ENCODE measurements around the gene OLA1. TPM values are rescaled to one million over a fixed set of nuclear protein-coding genes. Genes with fewer than 3 reads are reported as not detected.
"Not testable (repeated sequence)": the region's sequence is repeated elsewhere in the genome, so short reads cannot be mapped to it uniquely, and the experiment has no call there.

Gene OLA1
- total RNA-seq, 2 donors from 2014 or later: 43.8 to 56.7 TPM

DNA sequence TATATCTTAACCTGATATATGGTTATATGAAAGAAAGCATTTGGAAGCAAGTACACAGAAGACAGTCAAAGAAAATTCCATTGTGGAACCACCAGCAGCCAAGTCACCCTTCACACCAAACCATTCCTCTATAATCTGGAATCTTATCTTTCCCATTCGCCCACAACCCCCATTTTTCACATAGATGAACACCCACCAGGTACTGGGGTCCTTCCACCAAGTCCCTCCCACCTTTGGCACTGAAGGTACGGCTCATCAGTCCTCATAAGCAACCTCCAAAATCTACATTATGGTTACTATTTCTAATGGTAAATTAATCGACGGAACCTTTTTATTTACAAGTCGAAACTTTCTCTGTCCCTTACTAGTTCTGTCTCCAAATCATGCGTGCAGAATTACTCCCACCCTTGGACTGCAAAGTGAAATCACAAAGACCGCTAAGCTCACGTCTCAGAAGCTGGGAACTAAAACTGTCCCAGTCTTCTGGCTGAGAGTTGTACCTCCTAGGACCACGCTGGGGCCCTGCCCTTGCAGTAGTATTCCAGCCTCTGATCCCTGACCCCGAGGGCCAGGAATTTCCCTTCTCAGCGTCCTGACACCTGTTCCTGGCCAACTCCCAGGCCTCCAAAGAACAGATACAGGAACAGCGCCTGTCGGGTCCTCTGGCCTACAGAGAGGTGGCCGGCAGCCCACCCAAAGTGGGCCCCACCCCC, 702 bp downstream of the OLA1 start:
- Histone ChIP-seq H3K4me3 (peak overlapping the region; percentile 77 to 84), H3K4me1 (peaks cover 0 to 14% of the 10 kb centered on the region in 2 donors), H3K9me3 (no peaks in the 10 kb centered on the region), H3K27me3 (no peaks in the 10 kb centered on the region), H3K36me3 (peaks cover 6% of the 10 kb centered on the region), H3K27ac (peak overlapping the region; percentile 84 to 88)
- no peak for DNase-seq (ENCODE audit: low spot score)
- TF ChIP-seq, protein P1, sequence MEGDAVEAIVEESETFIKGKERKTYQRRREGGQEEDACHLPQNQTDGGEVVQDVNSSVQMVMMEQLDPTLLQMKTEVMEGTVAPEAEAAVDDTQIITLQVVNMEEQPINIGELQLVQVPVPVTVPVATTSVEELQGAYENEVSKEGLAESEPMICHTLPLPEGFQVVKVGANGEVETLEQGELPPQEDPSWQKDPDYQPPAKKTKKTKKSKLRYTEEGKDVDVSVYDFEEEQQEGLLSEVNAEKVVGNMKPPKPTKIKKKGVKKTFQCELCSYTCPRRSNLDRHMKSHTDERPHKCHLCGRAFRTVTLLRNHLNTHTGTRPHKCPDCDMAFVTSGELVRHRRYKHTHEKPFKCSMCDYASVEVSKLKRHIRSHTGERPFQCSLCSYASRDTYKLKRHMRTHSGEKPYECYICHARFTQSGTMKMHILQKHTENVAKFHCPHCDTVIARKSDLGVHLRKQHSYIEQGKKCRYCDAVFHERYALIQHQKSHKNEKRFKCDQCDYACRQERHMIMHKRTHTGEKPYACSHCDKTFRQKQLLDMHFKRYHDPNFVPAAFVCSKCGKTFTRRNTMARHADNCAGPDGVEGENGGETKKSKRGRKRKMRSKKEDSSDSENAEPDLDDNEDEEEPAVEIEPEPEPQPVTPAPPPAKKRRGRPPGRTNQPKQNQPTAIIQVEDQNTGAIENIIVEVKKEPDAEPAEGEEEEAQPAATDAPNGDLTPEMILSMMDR (IDR thresholded peaks at IDR 0.05): no peak

DNA sequence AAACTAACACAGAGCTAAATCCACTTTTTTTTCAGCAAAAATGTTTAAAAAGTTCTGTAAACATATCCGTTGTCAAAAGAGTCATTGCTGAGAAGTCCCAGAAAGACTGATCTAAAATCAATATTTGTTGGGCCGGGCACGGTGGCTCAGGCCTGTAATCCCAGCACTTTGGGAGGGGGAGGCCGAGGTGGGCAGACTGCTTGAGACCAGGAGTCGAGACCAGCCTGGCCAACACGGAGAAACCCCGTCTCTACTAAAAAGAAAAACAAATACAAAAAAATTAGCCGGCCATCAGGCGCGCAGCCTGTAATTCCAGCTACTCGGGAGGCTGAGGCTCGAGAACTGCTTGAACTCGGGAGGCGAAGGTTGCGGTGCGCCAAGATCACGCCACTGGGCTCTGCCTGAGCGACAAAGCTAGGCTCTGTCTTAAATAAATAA, 1.4 kb downstream of the OLA1 start:
- Histone ChIP-seq H3K4me1 (peaks cover 0 to 14% of the 10 kb centered on the region in 2 donors), H3K27ac (no peak overlapping the region), H3K27me3 (no peaks in the 10 kb centered on the region), H3K36me3 (peaks cover 6% of the 10 kb centered on the region), H3K9me3 (no peaks in the 10 kb centered on the region), H3K4me3 (no peak overlapping the region)
- TF ChIP-seq, protein P1 (IDR thresholded peaks at IDR 0.05): no peak
- no peak for DNase-seq (ENCODE audit: low spot score)

DNA sequence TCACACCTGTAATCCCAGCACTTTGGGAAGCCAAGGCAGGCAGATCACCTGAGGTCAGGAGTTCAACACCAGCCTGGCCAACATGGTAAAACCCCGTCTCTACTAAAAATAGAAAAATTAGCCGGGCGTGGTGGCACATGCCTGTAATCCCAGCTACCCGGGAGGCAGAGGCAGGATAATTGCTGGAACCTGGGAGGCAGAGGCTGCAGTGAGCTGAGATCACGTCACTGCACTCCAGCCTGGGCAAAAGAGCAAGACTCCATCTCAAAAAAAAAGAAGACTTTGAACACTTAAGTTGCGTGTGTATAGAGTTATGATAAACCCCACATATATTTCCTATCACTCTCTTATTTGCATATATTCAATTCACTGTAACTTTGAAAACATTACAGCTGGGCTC, 2.7 kb downstream of the OLA1 start:
- DNase-seq (ENCODE audit: low spot score); H3K36me3 ChIP-seq; H3K27me3 ChIP-seq; H3K9me3 ChIP-seq; H3K4me3 ChIP-seq; H3K27ac ChIP-seq: not testable (repeated sequence)
- H3K4me1 ChIP-seq: peaks cover 0 to 14% of the 10 kb centered on the region in 2 donors

DNA sequence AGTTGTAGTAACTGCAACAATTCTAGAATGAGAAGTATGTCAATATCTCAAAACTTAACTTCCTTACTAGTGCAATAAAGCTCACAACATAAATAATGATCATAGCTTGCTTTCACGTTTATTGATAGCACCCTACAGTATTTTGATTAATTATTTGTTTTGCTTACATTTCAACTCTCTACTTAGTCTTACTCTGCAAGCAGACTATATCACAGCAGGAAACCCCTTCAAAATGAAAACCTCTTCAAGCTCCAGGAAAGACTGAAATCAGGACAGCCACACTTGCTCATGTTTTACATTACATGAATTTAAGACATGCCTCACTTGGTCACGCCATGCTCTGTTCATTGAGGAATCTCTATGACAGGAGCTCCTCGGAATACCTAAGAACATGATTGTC, 3.3 kb downstream of the OLA1 start:
- DNase-seq (ENCODE audit: low spot score): no peak
- TF ChIP-seq, protein P1 (IDR thresholded peaks at IDR 0.05): no peak

DNA sequence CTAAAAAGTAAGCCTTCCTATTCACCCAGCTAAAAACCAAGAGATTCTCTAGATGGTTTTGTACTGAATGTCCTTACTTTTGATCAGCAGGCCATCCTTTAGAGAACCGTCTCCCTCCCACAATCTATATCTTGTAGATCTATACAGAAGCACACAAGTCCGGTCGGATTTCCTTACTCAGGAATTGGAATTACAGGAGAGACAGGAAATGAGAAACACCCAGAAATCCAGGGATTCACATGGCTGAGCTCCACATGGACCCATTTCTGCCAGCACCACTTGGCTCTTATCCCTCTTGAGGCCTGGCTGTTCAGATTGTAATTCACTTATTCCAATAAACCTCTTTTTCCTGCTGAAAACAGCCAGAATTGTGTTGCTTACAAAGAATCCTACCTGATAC, 4.5 kb downstream of the OLA1 start:
- H3K4me3 ChIP-seq: no peak overlapping the region
- no peak overlapping the region for H3K27ac ChIP-seq
- peaks cover 6% of the 10 kb centered on the region for H3K36me3 ChIP-seq
- peaks cover 0 to 14% of the 10 kb centered on the region in 2 donors for H3K4me1 ChIP-seq
- TF ChIP-seq, protein P1 (IDR thresholded peaks at IDR 0.05): no peak
- no peak for DNase-seq (ENCODE audit: low spot score)
- H3K27me3 ChIP-seq: no peaks in the 10 kb centered on the region
- H3K9me3 ChIP-seq: no peaks in the 10 kb centered on the region

More for the DNA sequence above, 3.3 kb downstream of the OLA1 start:
- H3K36me3 ChIP-seq: peaks cover 6% of the 10 kb centered on the region
- H3K27ac ChIP-seq: no peak overlapping the region
- no peaks in the 10 kb centered on the region for H3K27me3 ChIP-seq
- H3K4me3 ChIP-seq: no peak overlapping the region
- no peaks in the 10 kb centered on the region for H3K9me3 ChIP-seq
- peaks cover 0 to 14% of the 10 kb centered on the region in 2 donors for H3K4me1 ChIP-seq

DNA sequence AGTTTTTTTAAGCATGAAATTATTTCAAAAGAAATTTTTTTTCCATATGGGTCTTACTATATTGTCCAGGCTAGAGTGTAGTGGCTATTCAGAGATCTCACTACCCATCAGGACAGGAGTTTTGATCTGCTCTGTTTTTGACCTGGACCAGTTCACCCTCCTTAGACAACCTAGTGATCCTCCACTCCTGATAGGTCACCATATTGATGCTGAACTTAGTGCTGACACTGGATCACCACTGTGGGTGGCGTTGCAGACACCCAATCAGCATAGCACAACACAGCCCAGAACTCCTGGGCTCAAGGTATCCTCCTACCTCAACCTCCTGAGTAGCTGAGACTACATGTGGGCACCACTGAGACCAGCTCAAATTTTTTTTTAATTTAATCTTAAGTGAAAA, 8.2 kb downstream of the OLA1 start:
- no peaks in the 10 kb centered on the region for H3K27me3 ChIP-seq
- no peaks in the 10 kb centered on the region for H3K4me1 ChIP-seq
- H3K4me3 ChIP-seq: no peak overlapping the region
- H3K36me3 ChIP-seq: no peaks in the 10 kb centered on the region
- TF ChIP-seq, protein P1 (IDR thresholded peaks at IDR 0.05): no peak
- H3K27ac ChIP-seq: no peak overlapping the region
- H3K9me3 ChIP-seq: no peaks in the 10 kb centered on the region
- DNase-seq (ENCODE audit: low spot score): no peak

Measured in right atrium auricular region (tissue), 2 donors.